ENCODE results near the gene PHF11.
"Not testable (repeated sequence)": the region's sequence is repeated elsewhere in the genome, so short reads cannot be mapped to it uniquely, and the experiment has no call there.

The PHF11 gene
- long read RNA-seq, donor 1, partial matches to known transcripts = 0 of 6 reads
- long read RNA-seq, donor 1, other reads (novel, unspliced or antisense) = 0 of 6 reads
- long read RNA-seq, donor 2, partial matches to known transcripts = 0 of 1 reads
- long read RNA-seq, donor 2, other reads (novel, unspliced or antisense) = 0 of 1 reads
- long read RNA-seq, donor 3, partial matches to known transcripts = 0 of 3 reads
- long read RNA-seq, donor 3, other reads (novel, unspliced or antisense) = 0 of 3 reads
- long read RNA-seq, donor 4, partial matches to known transcripts = 5 of 7 reads
- long read RNA-seq, donor 4, other reads (novel, unspliced or antisense) = 0 of 7 reads
- long read RNA-seq, donor 5, transcript PHF11-202 (10 exons, 1,359 nt) = major isoform, 5 of 6 reads
- long read RNA-seq, donor 5, partial matches to known transcripts = 0 of 6 reads
- long read RNA-seq, donor 5, other reads (novel, unspliced or antisense) = 0 of 6 reads
- long read RNA-seq, donor 6, partial matches to known transcripts = 0 of 5 reads
- long read RNA-seq, donor 6, other reads (novel, unspliced or antisense) = 0 of 5 reads
- long read RNA-seq, donor 7, partial matches to known transcripts = 0 of 4 reads
- long read RNA-seq, donor 7, other reads (novel, unspliced or antisense) = 0 of 4 reads
- long read RNA-seq, donor 8, partial matches to known transcripts = 0 of 3 reads
- long read RNA-seq, donor 8, other reads (novel, unspliced or antisense) = 0 of 3 reads

GRCh38 chr13:49495783-49496762 is at the start of gene PHF11:
TSS of gene PHF11 (plus strand) at chr13:49495953. CDS start at chr13:49496002, 49 bp downstream.
- peak; percentile 84 for DNase-seq

- no peak for DNase-seq
Measured at GRCh38 chr13:49446473-49446872, 49.3 kb upstream of the PHF11 start.

DNA sequence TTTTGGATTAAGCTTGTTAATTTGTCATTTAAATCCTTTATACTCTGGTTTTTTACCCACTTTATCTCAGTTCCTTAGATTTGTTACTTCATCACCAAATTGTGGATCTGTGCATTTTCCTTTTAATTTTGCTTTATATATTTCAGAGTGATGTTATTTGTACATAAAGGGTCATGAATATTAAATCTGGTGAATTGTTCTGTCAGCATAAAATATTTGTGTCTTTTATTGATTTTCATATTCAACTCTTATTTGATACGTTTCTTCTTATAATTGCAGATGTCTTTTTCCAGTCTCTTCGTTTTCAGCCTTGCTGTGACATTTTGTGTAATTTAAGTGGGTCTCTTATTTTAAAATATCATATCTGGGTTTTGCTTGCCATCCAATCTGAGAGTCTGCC is 47.0 kb upstream of the PHF11 start:
- no peak for DNase-seq

GRCh38 chr13:49450105-49450819 is 45.5 kb upstream of the PHF11 start:
- no peak for DNase-seq

GRCh38 chr13:49452725-49453457 is 42.9 kb upstream of the PHF11 start:
- no peak for DNase-seq

DNA sequence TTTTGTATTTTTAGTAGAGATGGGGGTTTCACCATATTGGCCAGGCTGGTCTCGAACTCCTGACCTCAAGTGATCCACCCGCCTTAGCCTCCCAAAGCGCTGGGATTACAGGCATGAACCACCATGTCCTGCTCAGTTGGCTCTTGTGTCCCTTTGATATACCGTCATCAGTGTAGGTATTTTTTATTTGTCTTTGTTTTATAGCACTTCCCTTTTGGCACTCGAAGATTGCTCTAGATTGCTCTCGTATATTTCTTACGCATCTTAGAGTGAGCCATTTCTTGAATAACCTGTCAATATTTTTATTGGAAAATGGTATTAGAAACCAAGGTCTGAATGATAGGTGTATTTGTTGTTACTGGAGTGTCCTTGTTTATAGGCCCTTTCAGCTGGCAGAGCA is 42.3 kb upstream of the PHF11 start:
- no peak for DNase-seq

GRCh38 chr13:49454388-49455006 is 41.3 kb upstream of the PHF11 start:
- no peak for DNase-seq

- DNase-seq = no peak
Measured at GRCh38 chr13:49455007-49455398, 40.8 kb upstream of the PHF11 start.

DNA sequence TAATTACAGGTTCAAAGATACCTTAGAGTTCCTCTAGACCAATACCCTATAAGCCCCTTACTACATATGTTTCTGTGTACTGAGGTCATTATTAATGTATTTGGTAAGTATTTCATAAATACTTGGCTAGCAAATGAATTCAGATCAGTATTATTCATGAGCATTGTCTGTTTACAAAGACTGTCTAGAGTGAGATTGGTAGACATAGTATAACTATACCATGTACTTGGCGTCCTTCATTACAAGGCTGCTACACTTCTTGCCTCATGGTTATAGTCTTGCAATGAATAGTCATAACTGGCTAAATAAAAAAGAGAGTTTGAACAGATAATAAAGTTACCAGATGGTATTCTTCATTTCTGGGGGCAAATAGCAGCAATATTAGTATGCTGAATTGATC is 39.6 kb upstream of the PHF11 start:
- no peak for DNase-seq

GRCh38 chr13:49457221-49457620 is 38.5 kb upstream of the PHF11 start:
- DNase-seq = no peak

DNA sequence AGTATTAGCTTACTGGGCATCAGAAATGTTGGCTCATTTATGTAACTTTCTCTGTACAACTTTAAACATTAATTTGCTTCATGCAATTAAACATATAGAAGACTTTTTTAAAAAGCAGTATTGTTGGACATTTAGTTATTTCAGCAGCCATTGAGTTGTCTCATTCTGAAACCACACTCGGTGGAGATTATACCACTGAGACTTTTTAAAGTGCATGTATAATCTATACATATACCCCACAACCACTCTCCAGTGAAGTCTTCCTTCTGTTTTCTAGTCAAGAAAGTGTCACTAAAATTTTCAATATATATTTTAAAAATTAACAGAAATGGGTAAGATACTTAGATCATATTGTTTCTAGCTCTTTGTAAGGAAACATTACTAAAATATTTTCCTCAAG is 36.2 kb upstream of the PHF11 start:
- DNase-seq = no peak

DNA sequence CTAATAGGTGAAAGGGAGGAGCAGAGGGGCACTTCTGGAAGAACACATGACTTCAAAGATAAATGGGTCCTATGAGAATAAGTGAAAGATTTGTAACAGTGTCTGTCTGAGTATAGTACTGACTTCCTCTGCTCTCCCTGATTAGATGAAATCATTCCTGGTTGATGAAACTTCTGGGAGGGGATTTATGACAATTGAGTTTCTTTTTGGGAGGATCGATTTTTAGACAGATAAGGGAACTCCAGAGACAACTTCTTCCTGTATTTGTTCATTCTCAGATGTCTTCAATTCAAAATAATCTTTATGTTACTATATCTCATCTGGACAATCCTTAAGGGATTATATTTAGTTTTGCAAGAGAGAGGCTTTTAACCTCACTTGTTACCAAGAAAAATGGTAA is 31.7 kb upstream of the PHF11 start:
- no peak for DNase-seq

DNA sequence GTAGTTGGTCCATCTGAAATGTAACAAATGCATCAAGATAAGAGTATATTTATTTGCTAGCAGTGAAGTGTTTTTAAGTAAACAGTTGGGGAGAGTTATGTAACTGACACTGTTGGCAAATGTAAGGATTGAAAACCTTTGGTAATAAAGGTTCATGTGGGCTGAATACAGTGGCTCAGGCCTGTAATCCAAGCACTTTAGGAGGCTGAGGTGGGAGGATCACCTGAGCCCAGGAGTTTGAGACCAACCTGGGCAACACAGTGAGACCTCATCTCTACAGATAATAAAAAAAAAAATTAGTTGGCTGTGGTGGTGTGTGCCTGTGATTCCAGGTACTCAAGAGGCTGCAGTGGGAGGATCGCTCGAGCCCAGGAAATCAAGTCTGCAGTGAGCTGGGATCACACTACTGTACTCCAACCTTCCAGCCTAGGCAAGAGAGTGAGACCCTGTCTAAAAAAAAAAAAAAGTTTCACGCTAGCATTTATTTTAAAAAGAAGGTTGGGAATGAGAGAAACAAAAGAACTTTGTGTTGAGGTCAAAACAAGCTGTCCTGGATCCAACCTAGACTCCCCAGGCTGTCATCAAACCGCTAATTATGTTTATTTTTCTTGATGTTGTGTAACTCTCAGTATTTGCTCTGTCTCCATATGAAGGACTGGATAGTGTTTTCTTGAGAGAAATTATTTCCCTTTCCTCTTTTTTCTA is 31.0 kb upstream of the PHF11 start:
- DNase-seq = no peak

GRCh38 chr13:49466292-49466838 is 29.4 kb upstream of the PHF11 start:
- peak; percentile 56 for DNase-seq

DNA sequence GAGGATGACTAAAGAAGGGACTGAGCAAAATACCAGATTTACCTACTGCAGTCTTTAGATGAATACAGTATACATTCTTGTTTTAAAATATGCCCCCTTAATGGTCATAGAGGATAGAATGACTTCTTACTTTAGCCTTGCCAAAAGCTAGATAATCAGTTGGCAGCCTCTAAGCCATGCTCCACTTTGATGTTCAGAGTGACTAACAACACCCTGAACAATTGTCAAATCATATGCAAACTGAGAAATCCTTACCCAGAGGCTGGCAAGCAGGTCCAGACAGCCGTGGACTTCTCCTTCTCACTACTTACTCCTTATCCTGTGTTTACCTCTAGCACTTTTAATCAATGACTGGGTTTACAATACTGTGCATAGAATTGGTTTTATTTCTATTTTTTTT is 23.6 kb upstream of the PHF11 start:
- DNase-seq = no peak

- DNase-seq = no peak
Measured at GRCh38 chr13:49476529-49476928, 19.2 kb upstream of the PHF11 start.

DNA sequence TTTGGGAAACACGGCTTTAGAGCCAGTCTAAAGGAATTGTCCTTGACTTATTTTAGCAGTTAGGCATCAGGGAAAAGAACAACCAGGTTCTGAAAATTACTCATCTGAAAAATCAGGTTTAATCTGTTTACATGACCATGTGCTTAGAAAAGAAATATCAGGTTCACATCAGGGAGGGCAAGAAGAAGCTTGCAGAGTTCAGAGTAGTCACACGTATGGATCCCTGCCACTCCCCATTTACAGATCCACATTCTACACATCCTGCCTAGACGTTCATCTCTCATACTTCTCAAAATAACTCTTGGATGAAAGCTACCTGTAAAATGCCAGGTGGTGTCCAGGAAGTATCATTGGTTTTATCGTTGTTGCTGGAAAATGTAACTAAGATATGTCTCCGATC is 14.0 kb upstream of the PHF11 start:
- DNase-seq = no peak

DNA sequence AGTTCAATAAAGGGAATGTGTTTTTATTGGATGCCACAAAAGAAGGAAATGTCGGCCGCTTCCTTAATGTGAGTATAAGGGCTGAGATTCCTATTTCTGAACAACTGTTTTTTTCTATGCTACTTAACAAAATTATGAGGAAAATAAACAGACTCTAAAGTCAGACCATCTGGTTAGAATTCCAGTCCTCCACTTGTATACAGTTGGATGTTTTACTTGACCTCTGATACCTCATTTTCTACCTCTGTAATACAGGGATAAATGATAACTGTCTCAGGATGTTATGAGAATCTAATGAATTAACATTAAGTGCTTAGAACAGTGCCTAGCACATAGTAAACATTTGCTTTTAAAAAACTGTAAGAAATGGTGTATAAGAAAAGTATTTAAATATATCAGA is 7.2 kb upstream of the PHF11 start:
- no peak for DNase-seq

DNA sequence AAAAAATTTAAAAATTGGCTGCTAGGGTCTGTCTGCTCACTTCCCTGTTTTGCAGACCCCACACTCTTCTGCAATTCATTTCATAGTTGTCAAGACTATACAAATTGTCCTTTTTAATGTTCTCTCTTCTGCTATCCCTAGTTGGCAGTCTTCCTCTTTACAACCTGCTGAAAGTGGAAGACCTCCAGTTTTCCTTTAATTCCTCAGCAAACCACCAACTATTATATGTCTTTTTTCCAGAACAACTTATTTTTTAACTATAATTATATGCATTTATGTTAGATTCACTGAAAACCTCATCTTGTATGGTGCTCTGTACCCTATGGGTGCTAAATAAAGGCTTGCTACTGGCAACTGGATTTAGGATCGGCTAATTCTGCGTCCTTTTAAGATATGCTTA is 1.1 kb upstream of the PHF11 start:
- no peak for DNase-seq

GRCh38 chr13:49496837-49497236 is 1.1 kb downstream of the PHF11 start:
- DNase-seq = not testable (repeated sequence)

Data from right kidney (tissue), 9 donors.